ENCODE results near the gene GH1.
A peak's percentile ranks its signal among the peaks of the same experiment; 100 is the strongest.

Gene GH1

GRCh38 chr17:63937920-63938319 lies 19.3 kb upstream of the GH1 start:
- no peak for TF ChIP-seq CTCF (IDR thresholded peaks at IDR 0.05)
- no peak for DNase-seq (ENCODE audit: low spot score)
- Histone ChIP-seq H3K27ac (no peak overlapping the region), H3K4me3 (no peak overlapping the region)

- H3K4me3 ChIP-seq = no peak overlapping the region
- DNase-seq (ENCODE audit: low spot score) = no peak
- H3K27ac ChIP-seq = no peak overlapping the region
- no peak for TF ChIP-seq CTCF (IDR thresholded peaks at IDR 0.05)
Measured at GRCh38 chr17:63937319-63937718, 18.7 kb upstream of the GH1 start.

GRCh38 chr17:63934183-63935112 lies 15.8 kb upstream of the GH1 start:
- no peak for TF ChIP-seq CTCF (IDR thresholded peaks at IDR 0.05)
- Histone ChIP-seq H3K27ac (no peak overlapping the region), H3K4me3 (no peak overlapping the region)
- DNase-seq (ENCODE audit: low spot score) = no peak

GRCh38 chr17:63933598-63933997 lies 15.0 kb upstream of the GH1 start:
- H3K27ac ChIP-seq = no peak overlapping the region
- no peak for DNase-seq (ENCODE audit: low spot score)
- no peak overlapping the region for H3K4me3 ChIP-seq
- TF ChIP-seq CTCF (IDR thresholded peaks at IDR 0.05) = no peak

- no peak for TF ChIP-seq CTCF (IDR thresholded peaks at IDR 0.05)
- DNase-seq (ENCODE audit: low spot score) = no peak
- Histone ChIP-seq H3K27ac (no peak overlapping the region), H3K4me3 (no peak overlapping the region)
Measured at GRCh38 chr17:63932721-63933120, 14.1 kb upstream of the GH1 start.

GRCh38 chr17:63931981-63932561 lies 13.4 kb upstream of the GH1 start, which contains the start of gene CD79B:
Gene CD79B, minus strand, starts transcription at chr17:63932331. Its CDS starts 70 bp downstream, at chr17:63932261.
- H3K4me3 ChIP-seq = peak within 1 kb of the TSS; percentile 21
- no peak for DNase-seq (ENCODE audit: low spot score)
- peak within 1 kb of the TSS in 1 of 2 donors; percentile 72 for H3K27ac ChIP-seq

More at GRCh38 chr17:63931981-63932561, 13.4 kb upstream of the GH1 start, which contains the start of gene CD79B:
- no peak for TF ChIP-seq CTCF (IDR thresholded peaks at IDR 0.05)
